IMR-90 (cell line): ENCODE data around the gene TSNAXIP1. TPM values are rescaled to one million over a fixed set of nuclear protein-coding genes. Genes with fewer than 3 reads are reported as not detected.

ENCODE experiments used
- ATAC-seq: fragments of 200-7000 bp; cut with Tn5 transposase; 2 replicates; pipeline ENCODE4 v1.9.1; 2020; ENCODE audit warnings: low read depth, mild to moderate bottlenecking, moderate library complexity
- BruUV-seq: library from RNA; stranded (reverse); fragments of 400-500 nt; replicated peaks from 2 replicates; lab custom pipeline; 2021; lab: Mats Ljungman, UMichigan
- CTCF ChIA-PET: fragments of 300-600 bp; formaldehyde crosslinking; extraction: SDS; loops from one replicate; lab custom pipeline; 2021; ENCODE audit warnings: antibody characterized with exemption; lab: Yijun Ruan, JAX
- POLR2A ChIA-PET: fragments of 300-600 bp; sonication (Branson Sonifier 250); formaldehyde crosslinking; loops from one replicate; lab custom pipeline; 2022; ENCODE audit warnings: antibody characterized with exemption; ENCODE audit not compliant: unreplicated experiment; lab: Charles Lee
- DNase-seq: peaks from one replicate; pipeline ENCODE4 v3.0.0; 2013
- H2AFZ ChIP-seq: replicated peaks from 2 replicates; pipeline ENCODE3; 2013; ENCODE audit warnings: low read length, mild to moderate bottlenecking; ENCODE audit not compliant: poor library complexity
- H2AK5ac ChIP-seq: 2 replicates; pipeline ENCODE4 v1.6.1; 2013; ENCODE audit warnings: low read depth, low read length, inconsistent platforms
- H2AK9ac ChIP-seq: replicated peaks from 2 replicates; pipeline ENCODE3; 2013; ENCODE audit warnings: mild to moderate bottlenecking, low read depth, low read length, moderate library complexity; ENCODE audit not compliant: poor library complexity
- H2BK120ac ChIP-seq: 2 replicates; pipeline ENCODE4 v1.6.1; 2013; ENCODE audit warnings: low read depth, low read length, inconsistent platforms
- H2BK15ac ChIP-seq: 3 replicates; pipeline ENCODE4 v1.6.1; 2013; ENCODE audit warnings: low read depth, low read length, inconsistent platforms
- H2BK20ac ChIP-seq: 2 replicates; pipeline ENCODE4 v1.6.1; 2013; ENCODE audit warnings: low read depth, mild to moderate bottlenecking, inconsistent platforms, low read length, moderate library complexity
- H2BK5ac ChIP-seq: 2 replicates; pipeline ENCODE4 v1.6.1; 2013; ENCODE audit warnings: mild to moderate bottlenecking, low read depth, low read length, inconsistent platforms; ENCODE audit not compliant: poor library complexity, severe bottlenecking
- H3K14ac ChIP-seq: replicated peaks from 2 replicates; pipeline ENCODE4 v1.6.1; 2013; ENCODE audit warnings: low read depth, low read length, inconsistent platforms
- H3K18ac ChIP-seq: 2 replicates; pipeline ENCODE4 v1.6.1; 2013; ENCODE audit warnings: low read depth, low read length, control low read depth
- H3K23ac ChIP-seq: 2 replicates; pipeline ENCODE4 v1.6.1; 2013; ENCODE audit warnings: low read depth, low read length, inconsistent platforms
- H3K27ac ChIP-seq: 2 replicates; pipeline ENCODE4 v1.5.1; 2013; ENCODE audit warnings: mild to moderate bottlenecking, control low read depth, low read length; ENCODE audit not compliant: insufficient read depth
- H3K27me3 ChIP-seq: 2 replicates; pipeline ENCODE4 v1.6.1; 2013; ENCODE audit warnings: low read length; ENCODE audit not compliant: control insufficient read depth, insufficient read depth
- H3K36me3 ChIP-seq: 2 replicates; pipeline ENCODE4 v1.6.1; 2013; ENCODE audit warnings: low read length, mixed read lengths; ENCODE audit not compliant: control insufficient read depth, insufficient read depth
- H3K4ac ChIP-seq: 2 replicates; pipeline ENCODE4 v1.6.1; 2013; ENCODE audit warnings: low read depth, low read length, inconsistent platforms
- H3K4me1 ChIP-seq: 2 replicates; pipeline ENCODE4 v1.6.1; 2013; ENCODE audit warnings: low read length, mixed read lengths; ENCODE audit not compliant: control insufficient read depth, insufficient read depth
- H3K4me2 ChIP-seq: 2 replicates; pipeline ENCODE4 v1.6.1; 2013; ENCODE audit warnings: low read depth, mild to moderate bottlenecking, control low read depth, low read length, moderate library complexity
- H3K4me3 ChIP-seq: 2 replicates; pipeline ENCODE4 v1.5.1; 2013; ENCODE audit warnings: low read depth, mild to moderate bottlenecking, control low read depth, low read length, moderate library complexity; ENCODE audit not compliant: insufficient read depth
- H3K56ac ChIP-seq: 2 replicates; pipeline ENCODE4 v1.6.1; 2013; ENCODE audit warnings: low read length, inconsistent platforms; ENCODE audit not compliant: insufficient read depth; ENCODE audit errors: extremely low read depth
- H3K79me1 ChIP-seq, 2 experiments: 2 replicates each; pipeline ENCODE4 v1.6.1; 2013; ENCODE audit warnings: low read length in 2 of 2, inconsistent platforms in 1 of 2, low read depth in 1 of 2
- H3K9ac ChIP-seq: 2 replicates; pipeline ENCODE4 v1.6.1; 2013; ENCODE audit warnings: low read depth, low read length, control low read depth
- H3K9me1 ChIP-seq: 2 replicates; pipeline ENCODE4 v1.6.1; 2013; ENCODE audit warnings: low read length, inconsistent platforms; ENCODE audit not compliant: insufficient read depth
- H3K9me3 ChIP-seq: 2 replicates; pipeline ENCODE4 v1.6.1; 2013; ENCODE audit warnings: low read length; ENCODE audit not compliant: control insufficient read depth, insufficient read depth
- H4K20me1 ChIP-seq: 2 replicates; pipeline ENCODE4 v1.6.1; 2013; ENCODE audit warnings: low read length, inconsistent platforms; ENCODE audit not compliant: insufficient read depth
- H4K5ac ChIP-seq: 2 replicates; pipeline ENCODE4 v1.6.1; 2013; ENCODE audit warnings: mild to moderate bottlenecking, low read depth, low read length, control low read depth
- H4K8ac ChIP-seq, 2 experiments: 2 replicates each; pipeline ENCODE4 v1.6.1; 2013; ENCODE audit warnings: low read depth in 2 of 2, low read length in 2 of 2, control low read depth in 1 of 2, inconsistent platforms in 1 of 2
- H4K91ac ChIP-seq: 2 replicates; pipeline ENCODE4 v1.6.1; 2013; ENCODE audit warnings: low read depth, low read length, inconsistent platforms; ENCODE audit not compliant: insufficient read depth
- ELK1 ChIP-seq: fragments of 150-350 bp; IDR thresholded peaks from 2 replicates; pipeline ENCODE4 v1.6.1; 2016; ENCODE audit warnings: low read depth, mild to moderate bottlenecking, low read length, moderate library complexity, borderline replicate concordance
- FOS ChIP-seq: fragments of 150-350 bp; IDR thresholded peaks from 2 replicates; pipeline ENCODE4 v1.6.1; 2016; ENCODE audit warnings: low read depth, low read length
- WGBS, 2 experiments: methylation state at CpG; one replicate each; pipeline versions ENCODE4 v1.1.5 to v1.1.7; 2013; ENCODE audit warnings: missing lambda C conversion rate in 2 of 2; ENCODE audit not compliant: insufficient read length in 1 of 2; ENCODE audit errors: extremely low coverage in 2 of 2; 5-methylcytosine and 5-hydroxymethylcytosine counted together
- dilution Hi-C: fragments of 300-500 bp; cut with HindIII; formaldehyde crosslinking; loops from one replicate; pipeline ENCODE4 v1.14.3; 2018; ENCODE audit warnings: low sequenced_read_pairs; ENCODE audit not compliant: unreplicated experiment
- in situ Hi-C: fragments of 300-500 bp; cut with MboI; formaldehyde crosslinking; loops from 3 replicates; pipeline ENCODE4 v1.14.3; 2019; ENCODE audit warnings: low sequenced_read_pairs, inconsistent platforms, mixed read lengths
- intact Hi-C: fragments of 100-400 bp; cut with micrococcal nuclease; formaldehyde crosslinking; loops from 2 replicates; pipeline ENCODE4 v1.10.0; 2022
- polyA plus RNA-seq, 3 experiments: library from polyadenylated mRNA; depleted of rRNA; stranded (reverse); fragments of >200 nt; gene quantifications; 2 replicates each; pipeline ENCODE4 v1.2.3, GENCODE V29; 2012; ENCODE audit warnings: low replicate concordance in 1 of 3
- total RNA-seq: library from RNA; depleted of rRNA; stranded (reverse); fragments of >200 nt; gene quantifications from 2 replicates; pipeline ENCODE4 v1.2.3, GENCODE V29; 2012

The TSNAXIP1 gene
- total and polyA plus RNA-seq, 2 of the 4 experiments (the other 2 are of a cell fraction): 0.72 to 1.4 TPM

GRCh38 chr16:67767953-67768352 lies 38.7 kb upstream of the TSNAXIP1 start:
- H2BK120ac ChIP-seq: no peak overlapping the region
- no peak overlapping the region for H3K23ac ChIP-seq
- H4K5ac ChIP-seq: no peak overlapping the region
- H2AK5ac ChIP-seq: no peak overlapping the region
- H2AK9ac ChIP-seq: no peak overlapping the region
- in situ Hi-C loops (no loop called here), intact Hi-C loops (no loop called here), dilution Hi-C loops (no loop called here)
- H2AFZ ChIP-seq: no peak overlapping the region
- H3K18ac ChIP-seq: no peak overlapping the region
- ATAC-seq (peak; percentile 83), DNase-seq (peak; percentile 88)
- H3K4me3 ChIP-seq: no peak overlapping the region
- no peak overlapping the region for H3K4me2 ChIP-seq
- H3K79me1 ChIP-seq: peaks cover 5 to 41% of the 10 kb centered on the region in 2 experiments
- no peak overlapping the region for H3K27ac ChIP-seq
- peak overlapping the region; percentile 71 for H3K4ac ChIP-seq
- no peaks in the 10 kb centered on the region for H3K9me3 ChIP-seq
- CTCF ChIA-PET: no interaction called here
- no peak overlapping the region for H3K9ac ChIP-seq
- peaks cover 3% of the 10 kb centered on the region for H3K36me3 ChIP-seq
- no peak overlapping the region for H3K14ac ChIP-seq
- no peaks in the 10 kb centered on the region for H3K27me3 ChIP-seq
- no peak overlapping the region for H3K56ac ChIP-seq
- H3K4me1 ChIP-seq: peaks cover 2% of the 10 kb centered on the region; the same call in 1 of the 2 replicates
- H4K8ac ChIP-seq: no peak overlapping the region; a peak in 1 of 4 replicates
- no peak overlapping the region for H2BK20ac ChIP-seq
- no peak overlapping the region for H2BK5ac ChIP-seq
- TF ChIP-seq ELK1: no peak
- TF ChIP-seq FOS: peak; percentile 94
- peaks cover 8% of the 10 kb centered on the region for H4K20me1 ChIP-seq
- H3K9me1 ChIP-seq: peaks cover 8% of the 10 kb centered on the region; the same call in 1 of the 2 replicates
- POLR2A ChIA-PET: interaction anchor here (0.6 kb wide), 1 partner anchor 169 kb away, joined by 11 read pairs; the partner anchor contains the start of gene PSMB10
- BruUV-seq: no TSS peak
- H2BK15ac ChIP-seq: no peak overlapping the region
- 100% methylated on average over 1 of the region's 7 CpGs; no CpG with 5 or more reads in 1 of the 2 experiments for WGBS, 2 experiments
- H4K91ac ChIP-seq: no peak overlapping the region
